Calu3 (cell line): ENCODE data around the gene RNF208. TPM values are rescaled to one million over a fixed set of nuclear protein-coding genes. Genes with fewer than 3 reads are reported as not detected.
"Not testable (repeated sequence)": the region's sequence is repeated elsewhere in the genome, so short reads cannot be mapped to it uniquely, and the experiment has no call there.

Source experiments
- BruUV-seq: library from RNA; stranded (reverse); fragments of 400-500 nt; replicated peaks from 2 replicates; lab custom pipeline; 2021; lab: Mats Ljungman, UMichigan
- CTCF ChIA-PET: fragments of 300-600 bp; sonication (Branson Sonifier 250); formaldehyde crosslinking; loops from one replicate; lab custom pipeline; 2022; ENCODE audit warnings: antibody characterized with exemption; lab: Charles Lee
- DNase-seq: peaks from one replicate; pipeline ENCODE4 v3.0.0; 2022
- H3K27ac Mint-ChIP-seq: one replicate; pipeline ENCODE4 v1.8.0; 2022; ENCODE audit warnings: mixed read lengths; ENCODE audit not compliant: unreplicated experiment
- H3K27me3 Mint-ChIP-seq: one replicate; pipeline ENCODE4 v1.8.0; 2022; ENCODE audit warnings: mixed read lengths; ENCODE audit not compliant: unreplicated experiment
- H3K36me3 Mint-ChIP-seq: one replicate; pipeline ENCODE4 v1.8.0; 2022; ENCODE audit warnings: mild to moderate bottlenecking, moderate library complexity, mixed read lengths; ENCODE audit not compliant: insufficient read depth, unreplicated experiment
- H3K4me1 Mint-ChIP-seq: one replicate; pipeline ENCODE4 v1.8.0; 2022; ENCODE audit warnings: mild to moderate bottlenecking, low read depth, mixed read lengths; ENCODE audit not compliant: unreplicated experiment
- H3K4me3 Mint-ChIP-seq: one replicate; pipeline ENCODE4 v1.8.0; 2022; ENCODE audit warnings: mild to moderate bottlenecking, low read depth, moderate library complexity, mixed read lengths; ENCODE audit not compliant: unreplicated experiment
- H3K9me3 Mint-ChIP-seq: one replicate; pipeline ENCODE4 v1.8.0; 2022; ENCODE audit warnings: low read depth, mixed read lengths; ENCODE audit not compliant: unreplicated experiment
- CTCF ChIP-seq: fragments of 200-600 bp; IDR thresholded peaks from one replicate; pipeline ENCODE4 v1.8.0; 2022; ENCODE audit warnings: antibody characterized with exemption; ENCODE audit not compliant: unreplicated experiment
- intact Hi-C: fragments of 100-400 bp; cut with micrococcal nuclease; formaldehyde crosslinking; loops from one replicate; pipeline ENCODE4 v1.10.0; 2022; ENCODE audit not compliant: unreplicated experiment
- total RNA-seq: library from RNA; stranded (reverse); gene quantifications from 2 replicates; pipeline ENCODE4 v1.2.3, GENCODE V29; 2022

The RNF208 gene
- total RNA-seq, 1 experiment from 2014 or later: 10.1 TPM

- Mint-ChIP-seq H3K9me3 (no peaks in the 10 kb centered on the region), H3K4me3 (no peak overlapping the region), H3K4me1 (peaks cover 9% of the 10 kb centered on the region), H3K27ac (no peak overlapping the region), H3K27me3 (peaks cover 9% of the 10 kb centered on the region), H3K36me3 (peaks cover 51% of the 10 kb centered on the region)
- no peak for DNase-seq
- BruUV-seq: no TSS peak
- intact Hi-C loops: no loop called here
- no peak for TF ChIP-seq CTCF
- CTCF ChIA-PET: interaction anchor here (0.6 kb wide), 2 partner anchors 27 to 1287 kb away, joined by 7 to 14 read pairs; no protein-coding TSS in a partner anchor
These were observed 23.7 kb upstream of the RNF208 start for GRCh38 chr9:137245450-137246421.

GRCh38 chr9:137244486-137245449, 22.7 kb upstream of the RNF208 start:
- Mint-ChIP-seq H3K9me3 (no peaks in the 10 kb centered on the region), H3K4me3 (peak overlapping the region; percentile 76), H3K36me3 (peaks cover 59% of the 10 kb centered on the region), H3K4me1 (peaks cover 9% of the 10 kb centered on the region), H3K27me3 (peaks cover 12% of the 10 kb centered on the region), H3K27ac (peak overlapping the region; percentile 55)
- CTCF ChIA-PET: interaction anchor here (0.6 kb wide), 1 partner anchor 26 kb away, joined by 14 read pairs; no protein-coding TSS in a partner anchor
- no TSS peak for BruUV-seq
- no peak for TF ChIP-seq CTCF
- DNase-seq: no peak
- intact Hi-C loops: no loop called here

GRCh38 chr9:137243626-137244485, 21.8 kb upstream of the RNF208 start:
- Mint-ChIP-seq H3K4me3 (peak overlapping the region; percentile 76), H3K27ac (peak overlapping the region; percentile 55), H3K27me3 (peaks cover 12% of the 10 kb centered on the region), H3K36me3 (peaks cover 65% of the 10 kb centered on the region), H3K9me3 (no peaks in the 10 kb centered on the region), H3K4me1 (peaks cover 12% of the 10 kb centered on the region)
- no peak for TF ChIP-seq CTCF
- CTCF ChIA-PET: interaction anchor here (0.6 kb wide), 1 partner anchor 112 kb away, joined by 3 read pairs; no protein-coding TSS in a partner anchor
- DNase-seq: no peak
- intact Hi-C loops: no loop called here
- no TSS peak for BruUV-seq

- peak overlapping the region; percentile 55 for H3K27ac Mint-ChIP-seq
- BruUV-seq: TSS peak; percentile 73
- H3K9me3 Mint-ChIP-seq, intact Hi-C loops, DNase-seq: not testable (repeated sequence)
- H3K36me3 Mint-ChIP-seq: peaks cover 67% of the 10 kb centered on the region
- CTCF ChIA-PET: interaction anchor here (0.6 kb wide), 1 partner anchor 112 kb away, joined by 3 read pairs; no protein-coding TSS in a partner anchor
- peaks cover 12% of the 10 kb centered on the region for H3K27me3 Mint-ChIP-seq
- peaks cover 18% of the 10 kb centered on the region for H3K4me1 Mint-ChIP-seq
- H3K4me3 Mint-ChIP-seq: peak overlapping the region; percentile 76
These were observed 21.2 kb upstream of the RNF208 start for GRCh38 chr9:137243266-137243625.
